ENCODE measurements around the gene KATNA1.
A peak's percentile ranks its signal among the peaks of the same experiment; 100 is the strongest.

Gene KATNA1

GRCh38 chr6:149545754-149546471 lies 102.6 kb downstream of the KATNA1 start, which contains the start of gene PPIL4:
TSS of gene PPIL4 (minus strand) at chr6:149546043. CDS start at chr6:149546005, 38 bp downstream.
- H3K4me3 ChIP-seq (ENCODE audit: low read depth, low read length) = peak within 1 kb of the TSS; percentile 99
- DNase-seq (ENCODE audit: low read depth) = peak; percentile 72
- TF ChIP-seq CTCF (IDR thresholded peaks at IDR 0.05; ENCODE audit: control insufficient read depth, extremely low read depth, insufficient read depth) = peak; percentile 48

GRCh38 chr6:149545258-149545753 lies 103.2 kb downstream of the KATNA1 start:
- TF ChIP-seq CTCF (IDR thresholded peaks at IDR 0.05; ENCODE audit: control insufficient read depth, extremely low read depth, insufficient read depth) = no peak
- DNase-seq (ENCODE audit: low read depth) = no peak
- peak overlapping the region; percentile 99 for H3K4me3 ChIP-seq (ENCODE audit: low read depth, low read length)

Data from LNCaP clone FGC (cell line).